ENCODE measurements around the gene ZC2HC1B. TPM values are rescaled to one million over a fixed set of nuclear protein-coding genes. Genes with fewer than 3 reads are reported as not detected.

ZC2HC1B gene
- total RNA-seq, 1 donor from 2014 or later, result not detected

DNA sequence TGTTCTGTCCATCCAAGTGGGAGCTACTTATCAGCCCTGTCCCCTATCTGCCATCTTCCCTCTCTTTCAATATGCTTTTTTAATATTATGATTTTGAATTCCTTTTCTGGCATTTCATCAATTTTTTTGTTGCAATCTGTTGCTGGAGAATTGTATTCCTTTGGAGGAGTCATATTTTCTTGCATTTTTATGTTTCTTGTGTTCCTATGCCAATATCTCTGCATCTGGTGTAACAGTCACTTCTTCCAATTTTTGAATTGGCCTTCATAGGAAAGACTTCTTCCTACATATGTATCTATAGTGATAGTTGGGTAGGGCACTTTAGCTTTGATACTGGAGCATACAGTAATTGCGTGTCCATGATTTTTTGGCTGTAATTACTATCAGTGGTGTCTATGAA, 70.1 kb downstream of the ZC2HC1B start:
- DNase-seq (ENCODE audit: low spot score), result no peak

GRCh38 chr6:143934867-143935266, 70.6 kb downstream of the ZC2HC1B start:
- DNase-seq (ENCODE audit: low spot score), result no peak

DNA sequence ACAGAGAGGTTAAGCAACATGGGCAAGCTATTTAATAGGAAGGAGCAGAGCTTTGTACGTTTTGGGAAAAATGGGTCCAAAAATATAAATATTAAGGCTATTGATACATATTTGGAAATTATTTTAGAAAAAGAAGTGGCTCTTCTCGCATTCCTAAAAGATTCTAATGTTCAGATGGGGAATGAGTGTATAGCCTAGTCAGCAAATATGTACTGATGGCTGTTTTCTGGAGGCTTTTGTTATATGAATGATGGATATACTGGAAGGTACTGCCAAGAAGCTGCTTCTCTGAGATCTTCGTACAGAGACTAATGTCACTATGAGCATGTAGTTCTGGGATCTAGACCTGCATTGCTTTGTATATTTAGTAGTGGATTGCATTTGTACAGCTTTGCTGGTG, 72.1 kb downstream of the ZC2HC1B start:
- DNase-seq (ENCODE audit: low spot score), result no peak

- no peak for DNase-seq (ENCODE audit: low spot score)
These were observed 72.7 kb downstream of the ZC2HC1B start for GRCh38 chr6:143936778-143937667.

GRCh38 chr6:143937668-143937970, 73.3 kb downstream of the ZC2HC1B start:
- no peak for DNase-seq (ENCODE audit: low spot score)

GRCh38 chr6:143939364-143939763, 75.1 kb downstream of the ZC2HC1B start:
- DNase-seq (ENCODE audit: low spot score), result no peak

DNA sequence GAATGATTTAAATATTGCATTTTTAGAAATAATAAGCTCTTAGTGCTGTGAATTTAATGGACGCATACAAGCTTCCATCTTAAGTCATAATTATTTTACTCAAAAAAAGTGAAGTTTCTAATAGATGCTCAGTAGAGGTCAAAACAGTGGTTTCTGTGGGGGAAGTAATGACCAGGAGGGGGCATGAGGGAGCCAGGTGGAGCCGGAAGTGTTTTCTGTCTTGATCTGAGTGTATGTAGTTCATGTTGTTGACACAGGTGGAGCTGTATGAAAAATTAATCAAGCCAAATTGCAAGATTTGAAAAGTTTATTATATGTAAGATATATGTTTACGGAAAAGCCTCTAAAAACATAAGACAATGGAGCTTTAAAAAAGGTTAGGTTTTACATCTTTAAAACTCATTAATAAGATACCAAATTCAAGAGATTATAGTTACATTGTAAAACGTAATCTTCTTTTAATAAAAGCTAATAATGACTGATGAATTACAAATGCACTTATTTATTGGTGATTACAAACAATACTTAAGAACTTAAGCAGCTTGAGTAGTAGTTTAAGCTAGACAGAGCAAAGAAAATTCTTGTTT, 75.8 kb downstream of the ZC2HC1B start:
- DNase-seq (ENCODE audit: low spot score), result peak; percentile 37

DNA sequence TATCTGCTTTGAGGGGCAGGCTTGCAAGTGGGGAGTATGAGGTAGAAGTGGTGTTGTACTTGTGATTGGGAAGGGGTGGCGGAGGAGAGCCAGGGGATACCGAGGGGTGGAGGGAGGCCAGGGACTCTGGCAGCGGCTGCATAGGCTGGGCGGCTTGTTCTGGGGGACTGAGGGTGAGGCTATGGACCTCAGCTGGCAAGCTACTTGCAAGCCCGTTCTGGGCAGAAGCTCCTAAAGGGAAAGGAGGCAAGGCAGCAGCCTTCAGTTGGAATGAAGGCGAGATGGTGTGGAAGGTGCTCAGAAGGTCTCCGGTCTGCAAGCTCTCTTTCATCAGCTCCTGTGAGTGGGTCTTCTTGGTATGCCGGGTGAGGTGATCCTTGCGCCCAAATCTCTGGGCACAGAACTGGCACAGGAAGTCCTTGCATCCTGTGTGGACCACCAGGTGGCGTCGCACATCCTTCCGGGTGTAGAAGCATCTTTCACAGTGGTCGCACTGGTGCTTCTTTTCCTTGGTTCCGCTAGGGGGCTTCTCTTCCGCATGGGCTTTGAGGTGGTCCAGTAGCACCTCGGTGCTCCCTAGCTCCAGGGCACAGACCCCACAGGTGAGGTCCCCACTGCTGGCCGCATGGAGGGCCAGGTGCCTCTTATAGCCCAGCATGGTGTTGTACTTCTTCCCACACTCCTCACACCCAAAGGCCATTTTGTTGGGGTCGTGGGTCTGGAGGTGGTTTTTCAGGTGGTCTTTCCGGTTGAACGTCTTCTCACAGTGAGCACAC, 77.8 kb downstream of the ZC2HC1B start:
- DNase-seq (ENCODE audit: low spot score), result peak; percentile 29

DNA sequence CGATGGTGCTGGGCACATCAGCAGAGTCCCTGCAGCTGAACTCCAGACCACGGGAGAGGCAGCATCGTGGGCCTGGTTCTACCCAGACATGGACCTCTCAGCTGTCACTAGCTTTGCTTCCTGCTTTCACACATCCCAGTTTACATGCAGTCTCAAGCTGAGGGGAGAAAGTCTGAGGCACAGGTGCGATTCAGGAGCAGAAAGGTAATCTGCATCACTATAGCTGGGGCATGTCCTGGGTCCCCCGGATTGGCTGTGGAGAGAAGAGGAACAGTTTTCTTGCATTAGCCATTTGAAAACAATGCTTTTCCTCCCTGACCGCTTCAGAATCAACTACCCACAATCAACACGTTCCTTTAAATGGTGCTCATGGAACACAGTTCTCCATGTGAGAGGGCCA, 83.9 kb downstream of the ZC2HC1B start:
- no peak for DNase-seq (ENCODE audit: low spot score)

- no peak for DNase-seq (ENCODE audit: low spot score)
These were observed 85.3 kb downstream of the ZC2HC1B start for GRCh38 chr6:143949535-143949934.

- DNase-seq (ENCODE audit: low spot score), result no peak
These were observed 85.7 kb downstream of the ZC2HC1B start for GRCh38 chr6:143949962-143950361.

GRCh38 chr6:143950875-143951274, 86.6 kb downstream of the ZC2HC1B start:
- no peak for DNase-seq (ENCODE audit: low spot score)

DNA sequence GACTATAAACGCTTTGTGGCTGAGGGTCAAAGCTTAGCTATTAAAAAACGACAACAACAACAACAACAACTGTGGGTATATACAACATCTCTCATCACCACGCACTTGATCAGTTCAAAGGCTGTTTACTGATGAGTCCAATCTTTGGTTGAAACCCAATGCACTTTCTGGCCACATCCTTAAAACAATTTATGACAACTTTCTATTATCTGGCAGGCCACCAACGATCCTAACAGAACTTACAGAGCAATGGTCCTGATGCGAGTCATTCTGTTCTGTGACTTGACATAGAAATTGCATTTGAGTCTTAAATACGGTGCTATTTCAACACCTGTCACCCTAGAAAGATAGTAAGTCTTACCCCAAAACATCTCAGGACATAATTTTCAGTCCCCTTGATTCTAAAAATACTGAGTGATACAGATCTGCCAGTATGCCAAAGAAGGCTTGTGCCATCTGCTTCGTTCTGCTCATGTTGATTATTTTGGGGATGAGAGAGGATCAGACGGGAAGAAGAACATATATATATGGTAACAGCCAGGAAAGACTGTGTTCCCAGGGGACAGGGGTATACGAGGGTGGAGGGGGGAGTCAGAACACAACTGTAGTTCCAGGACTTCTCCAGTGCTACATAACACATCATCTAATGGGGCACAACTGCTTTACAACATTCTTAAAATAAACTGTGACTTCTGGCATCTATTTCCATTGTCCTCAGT, 87.9 kb downstream of the ZC2HC1B start:
- no peak for DNase-seq (ENCODE audit: low spot score)

- DNase-seq (ENCODE audit: low spot score), result no peak
These were observed 88.8 kb downstream of the ZC2HC1B start for GRCh38 chr6:143952947-143953701.

GRCh38 chr6:143953922-143954321, 89.6 kb downstream of the ZC2HC1B start:
- no peak for DNase-seq (ENCODE audit: low spot score)

GRCh38 chr6:143955971-143956370, 91.7 kb downstream of the ZC2HC1B start:
- DNase-seq (ENCODE audit: low spot score), result no peak

DNA sequence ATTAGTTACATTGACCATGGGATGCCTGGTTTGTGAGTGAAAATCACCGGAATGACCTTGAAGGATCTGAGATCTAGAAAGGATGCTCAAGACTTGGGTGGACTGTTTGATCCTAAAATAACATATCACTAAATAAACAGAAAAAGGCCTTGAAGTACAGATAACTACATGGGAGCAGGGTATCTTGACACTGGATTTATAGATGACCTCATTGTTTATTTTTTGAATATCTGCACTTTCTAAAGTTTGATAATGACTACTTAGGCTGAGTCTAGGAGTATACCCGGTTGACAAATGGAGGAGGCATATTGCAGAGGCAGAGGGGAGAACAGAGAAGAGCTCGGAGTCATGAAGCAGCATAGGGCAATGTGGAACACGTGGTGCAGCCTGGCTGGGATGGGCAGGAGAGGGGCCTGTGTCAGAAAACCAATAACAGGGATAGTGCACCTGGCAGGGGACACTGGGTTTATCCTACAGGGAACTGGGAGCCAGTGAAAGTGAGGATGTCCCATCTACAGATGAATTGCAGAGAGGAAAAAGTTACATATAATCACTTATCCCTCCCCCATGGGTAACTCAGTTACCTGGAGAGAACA, 93.5 kb downstream of the ZC2HC1B start:
- DNase-seq (ENCODE audit: low spot score), result no peak

DNA sequence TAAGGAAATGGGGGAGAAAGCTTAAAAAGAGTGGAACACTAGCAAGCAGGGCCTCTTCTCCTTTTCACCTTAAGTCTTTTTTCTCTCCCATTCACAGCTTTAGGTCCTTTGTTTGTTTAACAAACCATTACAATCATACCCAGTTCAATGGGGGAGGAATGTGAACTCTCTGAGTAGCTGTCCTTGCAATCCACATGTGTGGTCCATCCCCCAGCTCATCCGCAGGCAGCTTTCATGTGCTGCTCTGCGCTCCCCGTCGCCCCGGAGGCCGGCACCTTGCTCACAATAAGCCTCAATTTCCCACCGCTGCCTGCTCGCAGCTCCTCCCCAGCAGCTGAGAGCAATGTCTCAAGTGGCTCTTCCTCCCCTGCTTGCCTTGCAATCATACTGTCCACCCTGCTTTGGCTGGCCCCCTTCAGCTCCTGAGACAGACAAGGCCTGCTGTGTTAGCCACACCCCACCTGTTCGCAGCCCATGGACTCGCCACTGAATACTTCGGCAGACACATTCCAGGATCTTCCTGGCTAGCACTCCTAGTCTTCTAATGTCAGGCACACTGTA, 94.6 kb downstream of the ZC2HC1B start:
- no peak for DNase-seq (ENCODE audit: low spot score)

DNA sequence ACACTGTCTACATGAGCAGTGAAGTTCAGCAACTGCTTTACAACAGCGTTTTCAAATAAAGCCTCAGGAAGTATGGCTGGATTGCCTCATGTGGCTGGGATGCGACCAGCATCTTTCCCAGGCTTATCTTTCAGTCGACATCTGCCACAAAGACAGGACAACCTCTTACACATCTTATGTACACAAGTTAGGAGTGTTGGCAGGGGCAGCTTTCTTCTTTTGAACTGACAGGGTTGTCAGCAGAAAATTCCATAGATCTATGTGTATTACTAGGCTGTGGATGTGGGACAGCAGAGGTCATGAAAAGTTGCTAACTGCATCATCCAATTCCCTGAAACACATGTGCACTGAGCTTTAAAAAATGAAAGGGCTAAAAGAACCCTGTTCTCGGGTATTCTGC, 95.7 kb downstream of the ZC2HC1B start:
- DNase-seq (ENCODE audit: low spot score), result no peak

GRCh38 chr6:143961066-143961465, 96.8 kb downstream of the ZC2HC1B start:
- no peak for DNase-seq (ENCODE audit: low spot score)
